OCI-M2 (cell line): ENCODE measurements around the gene SLC7A8.

ENCODE experiments used
- DNase-seq: peaks from one replicate; lab custom pipeline; 2025; ENCODE audit not compliant: unreplicated experiment; lab: John Stamatoyannopoulos, UW

Gene SLC7A8

GRCh38 chr14:23159532-23159931 lies 23.9 kb downstream of the SLC7A8 start:
- no peak for DNase-seq

DNA sequence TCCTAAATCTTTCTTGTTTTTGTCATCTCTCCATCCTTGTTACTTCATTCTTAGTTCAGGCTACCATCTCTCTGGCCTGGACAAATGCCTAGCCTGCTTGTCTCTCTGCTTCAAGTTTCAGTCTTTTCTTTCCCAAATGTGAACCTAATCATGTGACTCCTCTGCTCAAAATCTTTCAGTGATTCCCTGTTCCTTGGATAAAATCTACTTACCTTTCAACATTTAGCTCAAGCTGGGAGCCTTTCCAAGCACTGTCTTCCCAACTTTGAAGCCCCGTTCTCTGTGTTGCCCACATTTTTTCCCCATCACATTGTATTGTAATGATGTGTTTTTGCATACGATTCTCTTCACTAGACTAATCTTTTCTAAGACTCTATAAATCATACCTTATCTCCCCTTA lies 24.7 kb downstream of the SLC7A8 start:
- DNase-seq: no peak

GRCh38 chr14:23154964-23155587 lies 28.4 kb downstream of the SLC7A8 start:
- DNase-seq: no peak

- DNase-seq: no peak
Measured at GRCh38 chr14:23153851-23154796, 29.3 kb downstream of the SLC7A8 start.

DNA sequence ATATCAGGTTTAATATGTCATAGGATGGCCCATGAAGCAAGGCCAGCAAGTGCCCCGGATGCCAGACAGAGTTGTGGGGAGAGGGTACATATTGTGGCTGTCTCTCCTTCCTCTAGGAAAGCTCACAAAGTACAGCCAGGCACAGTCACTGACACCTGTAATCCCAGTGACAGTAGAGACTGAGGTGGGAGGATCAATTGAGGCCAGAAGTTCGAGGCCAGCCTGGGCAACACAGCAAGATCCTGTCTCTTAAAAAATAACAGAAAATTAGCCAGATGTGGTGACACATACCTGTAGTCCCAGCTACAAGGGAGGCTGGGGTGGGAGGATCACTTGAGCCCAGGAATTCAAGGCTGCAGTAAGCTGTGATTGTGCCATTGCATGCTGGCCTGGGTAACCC lies 32.1 kb downstream of the SLC7A8 start:
- DNase-seq: no peak

DNA sequence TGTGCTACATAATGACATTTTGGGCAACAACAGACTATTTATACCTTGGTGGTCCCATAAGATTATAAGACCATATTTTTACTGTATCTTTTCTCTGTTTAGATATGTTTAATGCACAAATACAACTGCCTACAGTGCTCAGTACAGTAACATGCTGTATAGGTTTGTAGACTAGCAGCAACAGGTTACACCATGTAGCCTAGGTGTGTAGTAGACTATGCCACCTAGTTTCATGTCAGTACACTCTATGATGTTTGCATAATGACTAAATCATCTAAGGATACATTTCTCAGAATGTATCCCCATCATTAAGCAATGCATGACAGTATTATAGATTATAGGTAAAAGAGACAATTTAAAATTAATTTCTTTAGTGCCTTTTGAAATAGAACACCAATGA lies 33.7 kb downstream of the SLC7A8 start:
- no peak for DNase-seq

GRCh38 chr14:23148591-23149249 lies 34.7 kb downstream of the SLC7A8 start:
- DNase-seq: no peak

- no peak for DNase-seq
Measured at GRCh38 chr14:23147676-23148075, 35.8 kb downstream of the SLC7A8 start.

GRCh38 chr14:23146980-23147379 lies 36.5 kb downstream of the SLC7A8 start:
- DNase-seq: no peak

- no peak for DNase-seq
Measured at GRCh38 chr14:23146351-23146910, 37.0 kb downstream of the SLC7A8 start.

DNA sequence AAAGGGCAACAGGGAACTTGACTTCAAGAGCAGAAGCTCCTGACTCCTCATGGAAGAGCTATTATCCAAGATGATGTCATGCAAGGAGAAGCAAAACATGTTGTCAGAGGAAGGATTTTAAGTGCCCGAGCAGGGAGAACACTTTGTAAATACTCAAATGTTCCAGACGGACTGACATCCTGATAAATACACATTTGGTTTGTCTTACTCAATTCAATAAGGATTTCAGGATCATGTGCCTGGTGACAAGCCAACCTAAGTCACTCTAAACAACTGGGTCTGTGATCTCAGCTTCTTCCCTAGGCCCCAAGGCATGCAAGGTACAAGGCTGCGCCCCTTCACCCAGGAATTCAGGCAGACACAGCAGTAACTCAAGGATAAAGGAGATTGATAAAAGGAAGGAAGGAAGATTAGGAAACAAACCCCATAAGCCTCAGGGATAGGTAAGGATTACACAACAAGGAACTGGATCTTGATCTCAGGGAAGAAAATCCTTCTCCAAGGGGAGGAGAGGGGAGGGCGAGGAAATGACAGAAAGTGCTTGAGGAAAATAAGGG lies 37.6 kb downstream of the SLC7A8 start:
- no peak for DNase-seq

DNA sequence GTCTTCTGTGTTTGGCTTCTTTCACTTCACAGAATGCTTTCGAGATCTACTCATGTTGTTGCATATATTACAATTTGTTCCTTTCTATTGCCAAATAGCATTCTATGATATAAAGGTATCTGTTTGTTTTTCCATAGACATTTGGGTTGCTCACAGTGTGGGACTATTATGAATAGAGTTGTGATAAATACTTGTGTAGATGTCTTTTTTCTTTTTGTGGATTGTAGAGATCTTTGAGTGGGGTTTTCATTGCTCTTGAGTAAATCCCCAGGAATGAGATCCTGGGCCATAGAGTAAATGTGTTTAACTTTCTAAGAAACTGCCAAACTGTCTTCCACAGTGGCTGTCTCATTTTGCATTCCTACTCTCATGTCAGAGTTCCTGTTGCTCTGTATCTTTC lies 39.5 kb downstream of the SLC7A8 start:
- no peak for DNase-seq

- no peak for DNase-seq
Measured at GRCh38 chr14:23142826-23143225, 40.6 kb downstream of the SLC7A8 start.

DNA sequence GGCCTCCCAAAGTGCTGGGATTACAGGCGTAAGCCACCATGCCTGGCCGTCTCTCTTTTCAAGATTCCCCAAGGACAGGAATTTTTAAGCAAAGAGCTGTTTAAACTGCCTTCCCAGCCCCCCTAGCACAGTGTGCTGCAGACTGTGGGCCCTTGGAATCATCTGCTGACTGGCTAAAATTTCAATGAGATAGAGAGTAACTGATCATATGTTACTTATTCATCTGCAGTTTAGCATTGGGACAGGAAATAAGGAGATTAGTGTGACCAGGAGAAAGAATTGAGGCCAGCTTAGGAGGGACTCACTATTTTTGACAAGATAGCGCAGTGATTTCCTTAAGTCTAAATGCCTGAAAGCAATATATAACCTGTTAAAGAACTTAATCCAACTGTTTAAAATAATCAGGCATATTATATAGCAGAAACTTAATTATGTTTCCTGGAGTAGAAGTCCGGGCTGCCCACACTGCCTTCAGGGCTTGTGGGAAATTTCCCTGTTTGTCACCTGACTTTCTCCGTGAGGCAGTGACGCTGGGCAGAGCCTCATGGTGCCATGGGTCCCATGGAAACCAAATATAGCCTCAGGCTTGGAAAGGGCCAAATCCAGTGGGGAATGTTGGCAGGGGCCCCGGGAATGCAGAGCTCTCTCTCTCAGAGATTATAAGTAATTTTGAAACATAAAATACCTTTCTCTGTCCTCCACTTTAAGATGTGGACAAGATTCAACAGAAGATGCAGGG lies 41.6 kb downstream of the SLC7A8 start:
- DNase-seq: no peak

DNA sequence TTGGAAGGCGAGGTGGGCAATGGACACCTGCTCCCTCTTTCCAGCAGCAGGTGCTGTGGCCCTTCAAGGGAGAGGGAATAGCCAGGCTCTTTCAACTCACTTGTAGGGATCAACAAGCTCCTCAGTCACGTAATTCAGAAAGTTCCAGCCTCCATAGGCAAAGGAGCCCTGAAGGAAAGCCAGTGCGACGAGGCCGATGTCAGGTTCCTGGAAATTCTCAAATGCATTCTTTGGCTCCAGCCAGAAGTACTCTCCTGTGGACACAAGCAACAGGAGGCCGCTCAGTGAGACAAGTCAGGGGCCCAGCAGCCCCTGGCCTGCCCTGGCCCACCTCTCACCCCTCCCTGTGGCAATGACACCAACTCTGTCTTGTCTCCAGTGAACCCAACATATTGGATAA lies 43.1 kb downstream of the SLC7A8 start:
- DNase-seq: no peak

GRCh38 chr14:23139874-23140273 lies 43.6 kb downstream of the SLC7A8 start:
- DNase-seq: no peak

DNA sequence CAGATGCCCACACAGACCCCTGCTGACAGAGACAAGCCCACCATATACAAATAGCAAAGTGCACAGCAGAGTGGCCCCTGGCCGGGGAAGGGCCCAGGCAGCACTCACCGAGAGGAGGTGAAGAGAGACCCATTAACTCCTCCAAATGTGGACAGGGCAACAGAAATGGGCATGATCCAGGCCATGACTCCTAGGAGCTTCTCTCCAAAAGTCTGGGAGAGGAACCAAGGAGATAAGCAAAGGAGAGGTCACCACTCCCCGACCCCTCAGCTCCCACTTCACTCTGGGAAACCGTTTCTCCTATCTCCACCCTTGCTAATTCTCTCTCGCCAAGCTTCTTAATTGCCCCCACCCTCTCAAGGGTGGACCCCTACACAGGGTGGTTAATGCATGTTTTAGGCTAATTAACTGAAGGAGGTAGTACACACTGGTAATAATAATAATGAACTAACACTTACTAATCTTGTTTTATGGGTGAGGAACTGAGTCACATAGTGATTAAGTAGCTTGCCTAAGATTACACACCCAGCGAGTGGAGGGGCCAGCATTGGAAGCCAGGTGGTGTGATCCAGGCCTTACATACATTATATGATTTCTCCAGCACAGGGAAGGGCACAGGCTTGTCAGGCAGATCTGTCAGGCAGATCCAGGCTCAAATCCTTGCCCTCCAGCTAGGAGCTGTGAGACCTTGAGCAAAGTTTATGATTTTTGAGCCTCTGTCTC lies 45.5 kb downstream of the SLC7A8 start:
- DNase-seq: no peak

DNA sequence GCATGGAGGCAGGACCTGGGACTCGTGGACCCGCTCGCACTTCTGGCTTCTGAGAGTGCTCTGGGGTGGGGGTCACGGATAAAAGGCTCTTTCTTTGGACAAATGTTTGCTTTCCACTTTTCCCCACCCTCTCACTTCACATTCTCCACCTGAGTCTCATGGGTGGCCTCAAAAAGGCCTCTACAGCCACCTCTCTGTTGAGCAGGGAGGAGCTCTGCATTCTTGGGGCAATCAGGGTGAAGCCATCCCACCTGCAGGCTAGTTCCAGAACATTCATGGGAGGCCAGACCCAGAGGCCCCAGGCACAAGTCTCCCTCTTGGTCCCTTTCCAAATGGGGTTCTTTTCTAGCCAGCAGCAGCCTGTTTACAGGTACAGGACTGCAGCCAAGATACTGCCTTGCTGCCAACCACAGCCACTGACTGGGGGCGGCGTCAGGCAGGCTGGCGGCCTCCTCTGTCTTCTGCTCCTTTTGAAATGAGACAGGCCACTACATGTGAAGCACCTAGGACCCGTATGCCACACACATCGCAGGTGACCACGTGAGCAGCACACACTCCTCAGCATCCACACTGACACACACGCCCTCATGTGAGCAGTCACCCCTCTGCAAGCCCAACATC lies 46.2 kb downstream of the SLC7A8 start:
- DNase-seq: no peak

DNA sequence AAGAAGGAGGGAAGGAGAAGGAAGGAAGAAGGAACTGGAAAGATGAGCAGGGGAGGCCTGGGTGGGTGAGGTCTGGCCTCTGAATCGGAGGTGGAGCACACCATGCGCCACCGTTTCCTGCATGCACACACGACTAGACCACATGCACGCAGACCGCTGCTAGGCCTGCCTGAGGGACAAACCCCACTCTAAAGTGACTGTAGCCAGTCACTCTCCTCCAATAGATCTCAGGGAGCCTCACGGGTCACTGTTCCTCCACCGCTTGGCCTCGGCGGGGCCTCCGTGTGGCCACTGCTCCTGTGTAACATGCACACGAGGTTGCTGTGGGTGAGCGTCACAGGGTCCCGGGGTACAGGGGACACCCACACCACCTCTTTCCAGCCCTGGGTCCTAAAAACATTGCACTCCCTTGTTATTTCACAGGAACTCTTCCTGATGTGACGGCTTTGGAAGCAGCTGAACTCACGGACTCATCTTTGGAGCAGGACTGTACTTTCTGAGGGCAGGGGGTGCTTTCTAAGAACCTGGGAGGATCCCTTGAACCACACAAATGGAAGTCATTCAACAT lies 46.8 kb downstream of the SLC7A8 start:
- no peak for DNase-seq
